Right lobe of liver (tissue), 6 donors: ENCODE measurements around the gene LANCL3. TPM values are rescaled to one million over a fixed set of nuclear protein-coding genes. Genes with fewer than 3 reads are reported as not detected.

ENCODE experiments used
- ATAC-seq, 4 donors: fragments of 200-7000 bp; cut with Tn5 transposase; one replicate each; pipeline ENCODE4 v1.9.1; 2020; ENCODE audit warnings: mild to moderate bottlenecking in 4 of 4, moderate library complexity in 4 of 4
- DNase-seq, 3 donors: peaks; one replicate each; pipeline ENCODE4 v3.0.0-alpha.2; 2020
- H3K27ac ChIP-seq, 3 donors: fragments of 200-600 bp; one replicate each; pipeline ENCODE4 v1.8.0; 2022
- H3K27me3 ChIP-seq, 2 donors: fragments of 200-600 bp; one replicate each; pipeline ENCODE4 v1.8.0; 2022
- H3K36me3 ChIP-seq, 4 donors: fragments of 200-600 bp; sonication (generic) in 1 of 4; one replicate each; pipeline versions ENCODE4 v1.5.1 to v1.8.0; 2017 to 2022; ENCODE audit warnings: control low read depth in 1 of 4
- H3K4me1 ChIP-seq, 4 donors: fragments of 200-600 bp; sonication (generic) in 1 of 4; one replicate each; pipeline versions ENCODE4 v1.5.1 to v1.8.0; 2017 to 2022; ENCODE audit warnings: control low read depth in 1 of 4
- H3K4me3 ChIP-seq, 3 donors: fragments of 200-600 bp; one replicate each; pipeline ENCODE4 v1.8.0; 2022
- H3K9me3 ChIP-seq, 4 donors: fragments of 200-600 bp; sonication (generic) in 1 of 4; one replicate each; pipeline versions ENCODE4 v1.5.1 to v1.8.0; 2017 to 2022; ENCODE audit warnings: control low read depth in 1 of 4
- POLR2A ChIP-seq: fragments of 450-650 bp; IDR thresholded peaks from one replicate; pipeline ENCODE4 v1.6.1; 2017; ENCODE audit warnings: antibody characterized with exemption, mild to moderate bottlenecking
- WGBS: methylation state at CpG from one replicate; pipeline ENCODE4 v1.1.6; 2018; ENCODE audit warnings: low coverage, low lambda C conversion rate; ENCODE audit not compliant: insufficient coverage; ENCODE audit errors: missing lambda C conversion rate; 5-methylcytosine and 5-hydroxymethylcytosine counted together
- intact Hi-C, 2 donors: fragments of 100-400 bp; cut with DNase I; formaldehyde crosslinking; loops; one replicate each; pipeline versions ENCODE4 v1.11.2 to v1.14.1; 2022
- total RNA-seq, 6 experiments: library from RNA; depleted of rRNA in 2 of 6; stranded (reverse); fragments of >200 nt in 2 of 6; fragmentation: NEBNext Ultra II Directional in 3 of 6; extraction: Animal tissue kit (Norgen Biotek cat#: 25700) in 3 of 6; gene quantifications; one replicate each; pipeline versions ENCODE4 v1.1.0 to v1.2.4, GENCODE V29; 2016 to 2023
- TF ChIP-seq, protein P1 (sequence below), 4 donors: fragments of 200-600 bp in 3 of 4; fragments of 450-650 bp in 1 of 4; IDR thresholded peaks; one replicate each; pipeline versions ENCODE4 v1.5.1 to v1.8.0; 2016 to 2022; ENCODE audit warnings: antibody characterized with exemption in 4 of 4, mild to moderate bottlenecking in 2 of 4
- donor health status: DM: no; HTN: yes; CAD: no.
- donor health status: DM: no; HTN: no; CAD: no.
- donor health status: DM: no; HTN: no; CAD: no.
- donor health status: DM: no; HTN: yes; CAD: no.
- donor health status: DM: no; HTN: yes; CAD: no.

Gene LANCL3
- total RNA-seq, 6 experiments from 2014 or later = 0.02 to 0.10 (median 0.07) TPM; not detected in 3

DNA sequence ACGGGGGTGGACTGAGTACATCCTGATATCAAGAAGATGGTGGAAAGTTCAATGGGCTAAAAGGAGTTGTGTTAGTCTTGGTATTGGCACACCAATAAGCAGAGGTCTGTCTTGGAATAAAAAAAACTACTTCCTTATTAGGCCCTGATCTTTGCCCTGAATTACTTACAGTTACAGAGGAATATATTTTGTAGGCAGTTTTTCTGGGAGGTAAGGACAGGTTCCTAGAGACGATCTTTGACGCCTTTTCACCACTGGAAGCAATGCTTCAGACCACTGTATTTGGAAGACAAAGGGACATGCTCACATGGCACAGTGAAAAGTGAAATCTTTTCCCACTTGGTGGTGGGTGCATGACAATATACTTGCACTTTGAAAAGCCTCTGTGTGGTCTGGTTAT, 113.5 kb downstream of the LANCL3 start:
- no peaks in the 10 kb centered on the region for H3K27me3 ChIP-seq
- WGBS = 61% methylated on average over 3 of the region's 3 CpGs
- DNase-seq = no peak
- peak overlapping the region in 1 of 3 donors; percentile 35 for H3K4me3 ChIP-seq
- intact Hi-C loops = no loop called here
- H3K27ac ChIP-seq = no peak overlapping the region
- no peaks in the 10 kb centered on the region for H3K36me3 ChIP-seq
- no peak for ATAC-seq
- no peaks in the 10 kb centered on the region for H3K9me3 ChIP-seq
- TF ChIP-seq, protein P1, sequence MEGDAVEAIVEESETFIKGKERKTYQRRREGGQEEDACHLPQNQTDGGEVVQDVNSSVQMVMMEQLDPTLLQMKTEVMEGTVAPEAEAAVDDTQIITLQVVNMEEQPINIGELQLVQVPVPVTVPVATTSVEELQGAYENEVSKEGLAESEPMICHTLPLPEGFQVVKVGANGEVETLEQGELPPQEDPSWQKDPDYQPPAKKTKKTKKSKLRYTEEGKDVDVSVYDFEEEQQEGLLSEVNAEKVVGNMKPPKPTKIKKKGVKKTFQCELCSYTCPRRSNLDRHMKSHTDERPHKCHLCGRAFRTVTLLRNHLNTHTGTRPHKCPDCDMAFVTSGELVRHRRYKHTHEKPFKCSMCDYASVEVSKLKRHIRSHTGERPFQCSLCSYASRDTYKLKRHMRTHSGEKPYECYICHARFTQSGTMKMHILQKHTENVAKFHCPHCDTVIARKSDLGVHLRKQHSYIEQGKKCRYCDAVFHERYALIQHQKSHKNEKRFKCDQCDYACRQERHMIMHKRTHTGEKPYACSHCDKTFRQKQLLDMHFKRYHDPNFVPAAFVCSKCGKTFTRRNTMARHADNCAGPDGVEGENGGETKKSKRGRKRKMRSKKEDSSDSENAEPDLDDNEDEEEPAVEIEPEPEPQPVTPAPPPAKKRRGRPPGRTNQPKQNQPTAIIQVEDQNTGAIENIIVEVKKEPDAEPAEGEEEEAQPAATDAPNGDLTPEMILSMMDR (IDR thresholded peaks at IDR 0.05) = no peak
- TF ChIP-seq POLR2A = no peak
- H3K4me1 ChIP-seq = no peaks in the 10 kb centered on the region

DNA sequence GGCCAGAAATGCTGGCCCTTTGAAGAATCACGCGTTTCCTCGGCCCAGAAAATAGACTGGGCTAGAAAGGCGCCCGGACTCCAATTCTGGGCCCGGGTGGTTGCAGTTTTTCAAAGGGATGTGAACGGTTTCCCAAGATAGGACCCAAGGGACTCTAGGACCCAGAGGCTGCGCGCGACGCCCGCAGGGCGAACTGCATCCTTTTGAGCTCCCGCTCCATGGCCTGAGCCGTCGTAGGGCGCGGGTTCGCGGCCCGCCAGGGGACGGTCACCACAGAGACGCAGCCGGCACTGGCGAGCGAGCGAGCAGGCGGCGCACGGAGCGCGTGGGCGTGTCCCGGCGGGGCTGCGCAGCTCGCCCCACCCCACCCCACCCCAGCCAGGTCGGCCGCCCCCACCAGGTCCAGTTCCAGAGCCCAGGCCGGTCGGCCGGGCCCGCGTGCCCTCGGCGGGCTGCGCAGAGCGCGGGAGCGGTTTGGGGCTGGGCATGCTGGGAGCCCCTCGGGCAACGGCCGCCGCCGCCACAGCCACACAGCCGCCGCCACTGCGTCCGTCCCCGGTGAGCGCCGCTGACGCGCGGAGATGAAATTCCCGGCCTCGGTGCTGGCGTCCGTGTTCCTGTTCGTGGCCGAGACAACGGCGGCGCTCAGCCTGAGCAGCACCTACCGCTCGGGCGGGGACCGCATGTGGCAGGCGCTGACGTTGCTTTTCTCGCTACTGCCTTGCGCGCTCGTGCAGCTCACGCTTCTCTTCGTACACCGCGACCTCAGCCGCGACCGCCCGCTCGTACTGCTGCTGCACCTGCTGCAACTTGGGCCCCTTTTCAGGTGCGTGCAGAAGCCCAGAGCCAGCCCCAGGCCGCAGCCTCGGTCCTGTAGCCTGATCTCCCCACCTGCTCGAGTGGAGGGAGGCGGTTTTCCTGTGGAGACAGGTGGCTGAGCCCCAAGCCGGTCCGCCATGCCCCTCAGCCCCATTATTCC, 114.2 kb downstream of the LANCL3 start, which contains the start of gene XK:
XK (plus strand) TSS at position 411 of the 979 bp plus-strand sequence; CDS start at position 582, 171 bp downstream.
- Histone ChIP-seq H3K27ac (no peak within 1 kb of the TSS), H3K4me1 (no peaks in the 10 kb centered on the region), H3K9me3 (no peaks in the 10 kb centered on the region), H3K36me3 (no peaks in the 10 kb centered on the region), H3K4me3 (peak within 1 kb of the TSS; percentile 35 to 60 (median 47)), H3K27me3 (no peaks in the 10 kb centered on the region)
- 41% methylated on average over 13 of the region's 100 CpGs for WGBS
- TF ChIP-seq POLR2A = no peak
- TF ChIP-seq, protein P1 (IDR thresholded peaks at IDR 0.05) = no peak
- ATAC-seq = peak; percentile 81 to 91 (median 84)
- peak; percentile 58 to 67 (median 63) for DNase-seq
- intact Hi-C loops = no loop called here

DNA sequence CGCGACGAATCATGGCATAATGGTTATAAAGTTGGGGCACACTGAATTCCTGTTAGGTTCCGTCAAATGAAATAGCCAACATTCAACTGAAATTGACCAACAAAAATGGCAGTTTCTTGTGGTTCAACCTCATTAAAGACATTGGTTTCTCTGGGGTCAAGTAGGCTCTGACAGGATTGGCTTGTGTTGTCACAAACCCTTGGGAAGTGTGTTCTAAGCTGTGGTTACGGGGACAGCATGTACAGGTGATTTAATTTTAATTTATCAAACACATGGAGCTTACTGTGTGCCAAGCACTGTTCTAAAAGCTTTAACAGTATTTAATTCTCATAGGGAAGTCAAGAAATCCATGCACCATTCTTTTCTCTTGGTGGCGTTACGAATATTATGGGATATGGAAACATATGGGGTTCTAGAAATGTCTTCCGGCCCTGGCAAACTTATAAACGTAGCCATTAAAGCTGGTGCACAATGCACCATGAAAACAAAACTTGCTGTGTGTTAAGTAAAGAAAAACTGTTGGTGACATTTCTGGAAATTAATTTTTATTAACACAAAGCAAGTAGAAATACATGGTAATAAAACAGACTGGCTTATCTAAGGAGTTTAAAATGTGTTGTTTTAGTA, 115.0 kb downstream of the LANCL3 start:
- H3K4me1 ChIP-seq = no peaks in the 10 kb centered on the region
- H3K4me3 ChIP-seq = peak overlapping the region in 2 of 3 donors; percentile 35 to 60
- DNase-seq = no peak
- no peak for ATAC-seq
- H3K36me3 ChIP-seq = no peaks in the 10 kb centered on the region
- no peak overlapping the region for H3K27ac ChIP-seq
- no peaks in the 10 kb centered on the region for H3K27me3 ChIP-seq
- 81% methylated on average over 9 of the region's 9 CpGs for WGBS
- H3K9me3 ChIP-seq = no peaks in the 10 kb centered on the region
- TF ChIP-seq POLR2A = no peak
- TF ChIP-seq, protein P1 (IDR thresholded peaks at IDR 0.05) = no peak
- intact Hi-C loops = no loop called here

DNA sequence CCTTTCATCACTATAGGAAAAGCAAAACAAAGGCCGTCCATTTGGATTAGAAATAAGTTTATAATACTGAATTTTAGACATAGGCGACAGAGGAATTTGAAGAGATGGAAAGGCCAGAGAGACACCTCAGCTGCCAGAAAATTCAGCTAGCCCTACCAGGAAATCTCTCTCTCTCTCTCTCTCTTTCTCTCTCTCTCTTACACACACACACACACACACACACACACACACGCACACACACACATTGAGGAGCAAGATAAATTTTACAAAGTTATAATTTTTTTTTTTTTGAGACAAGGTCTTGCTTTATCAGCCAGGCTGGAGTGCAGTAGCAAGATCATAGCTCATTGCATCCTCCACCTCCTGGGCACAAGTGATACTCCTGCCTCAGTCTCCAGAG, 115.5 kb downstream of the LANCL3 start:
- ATAC-seq = no peak
- no peak for DNase-seq
- 69% methylated on average over 3 of the region's 3 CpGs for WGBS
- H3K4me1 ChIP-seq = no peaks in the 10 kb centered on the region
- H3K27ac ChIP-seq = no peak overlapping the region
- H3K4me3 ChIP-seq = no peak overlapping the region
- H3K27me3 ChIP-seq = peaks cover 0 to under 1% of the 10 kb centered on the region in 2 donors
- no peaks in the 10 kb centered on the region for H3K9me3 ChIP-seq
- H3K36me3 ChIP-seq = no peaks in the 10 kb centered on the region
- TF ChIP-seq POLR2A = no peak
- TF ChIP-seq, protein P1 (IDR thresholded peaks at IDR 0.05) = no peak
- intact Hi-C loops = no loop called here
